KMS-11 (cell line): Measurements from ENCODE around the gene ATXN2.

ENCODE experiments used
- H2AFZ ChIP-seq: fragments of 200-600 bp; sonication (generic); 2 replicates; pipeline ENCODE4 v1.6.1; 2016; ENCODE audit warnings: antibody characterized with exemption, mixed run types, low read depth
- H3K27ac ChIP-seq: fragments of 200-600 bp; sonication (generic); 2 replicates; pipeline ENCODE4 v1.6.1; 2016; ENCODE audit warnings: mild to moderate bottlenecking, mixed run types
- H3K27me3 ChIP-seq: fragments of 200-600 bp; sonication (generic); 2 replicates; pipeline ENCODE4 v1.6.1; 2017; ENCODE audit warnings: mild to moderate bottlenecking, low read depth, mixed run types, moderate library complexity; ENCODE audit not compliant: insufficient read depth
- H3K36me3 ChIP-seq: fragments of 200-600 bp; sonication (generic); 2 replicates; pipeline ENCODE4 v1.6.1; 2017; ENCODE audit warnings: mild to moderate bottlenecking, mixed run types; ENCODE audit not compliant: insufficient read depth
- H3K4me1 ChIP-seq: fragments of 200-600 bp; sonication (generic); 2 replicates; pipeline ENCODE4 v1.6.1; 2016; ENCODE audit warnings: mild to moderate bottlenecking, low read depth, mixed run types; ENCODE audit not compliant: poor library complexity, severe bottlenecking
- H3K4me2 ChIP-seq: fragments of 200-600 bp; sonication (generic); 2 replicates; pipeline ENCODE4 v1.7.0; 2016; ENCODE audit warnings: mild to moderate bottlenecking, mixed run types
- H3K4me3 ChIP-seq: fragments of 200-600 bp; sonication (generic); IDR thresholded peaks from 2 replicates; pipeline ENCODE4 v1.6.1; 2017; ENCODE audit warnings: low read depth, low read length, mixed read lengths; ENCODE audit not compliant: insufficient read depth
- H3K79me2 ChIP-seq: fragments of 200-600 bp; sonication (generic); 2 replicates; pipeline ENCODE4 v1.6.1; 2016; ENCODE audit warnings: low read depth, mixed run types; ENCODE audit not compliant: insufficient read depth
- H3K9ac ChIP-seq: fragments of 200-600 bp; sonication (generic); 2 replicates; pipeline ENCODE4 v1.6.1; 2016; ENCODE audit warnings: mild to moderate bottlenecking, mixed run types
- H4K20me1 ChIP-seq: fragments of 200-600 bp; sonication (generic); 2 replicates; pipeline ENCODE4 v1.6.1; 2016; ENCODE audit warnings: mild to moderate bottlenecking, mixed run types; ENCODE audit not compliant: insufficient read depth
- TF ChIP-seq, protein P1 (sequence below): fragments of 200-600 bp; sonication (generic); conservative IDR thresholded peaks from 2 replicates; pipeline ENCODE4 v1.6.1; 2017; ENCODE audit warnings: low read depth, mild to moderate bottlenecking, antibody characterized with exemption, low read length, moderate library complexity, mixed read lengths

The ATXN2 gene

DNA sequence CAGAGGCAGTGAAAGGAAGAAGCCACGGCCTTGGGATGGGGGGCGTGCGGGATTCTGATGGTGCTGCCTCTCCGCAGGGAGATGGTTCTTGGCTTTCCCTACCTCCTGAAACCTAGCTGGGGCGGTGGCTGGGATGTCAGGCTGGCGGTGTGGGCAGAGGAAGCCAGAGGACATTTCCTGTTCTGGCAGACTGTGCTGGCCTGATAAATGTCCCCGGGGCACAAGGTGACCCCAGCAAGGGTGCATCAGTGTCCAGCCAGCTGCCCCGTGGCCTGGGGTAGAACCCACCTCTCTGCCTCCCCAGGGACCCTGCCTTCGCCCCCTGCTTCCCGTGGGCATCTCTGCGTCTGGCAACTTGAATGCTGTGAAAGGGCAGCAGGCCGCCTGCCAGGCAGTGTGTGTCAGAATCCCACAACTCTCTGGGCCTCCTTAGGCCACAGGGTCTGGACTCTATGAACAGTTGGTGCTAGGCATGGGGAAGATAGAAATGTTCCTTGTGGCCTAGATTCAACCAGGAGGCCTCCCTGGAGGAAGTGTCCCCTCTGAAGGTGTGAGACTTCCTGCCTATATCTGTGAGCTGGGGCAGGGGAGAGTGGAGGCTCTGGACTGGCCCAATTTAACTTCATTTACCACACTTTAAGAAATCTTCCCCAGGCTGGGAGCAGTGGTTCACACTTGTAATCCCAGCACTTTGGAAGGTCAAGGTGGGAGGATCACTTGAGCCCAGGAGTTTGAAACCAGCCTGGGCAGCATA is 188.5 kb downstream of the ATXN2 start:
- Histone ChIP-seq H3K36me3 (no peaks in the 10 kb centered on the region), H2AFZ (no peak overlapping the region), H4K20me1 (no peaks in the 10 kb centered on the region), H3K27me3 (no peaks in the 10 kb centered on the region), H3K9ac (no peak overlapping the region), H3K27ac (peak overlapping the region; percentile 40; the same call in 1 of the 2 replicates), H3K4me2 (peak overlapping the region; percentile 36; the same call in 1 of the 2 replicates), H3K4me3 (no peak overlapping the region), H3K79me2 (peaks cover 58% of the 10 kb centered on the region), H3K4me1 (peaks cover 47% of the 10 kb centered on the region)
- TF ChIP-seq, protein P1, sequence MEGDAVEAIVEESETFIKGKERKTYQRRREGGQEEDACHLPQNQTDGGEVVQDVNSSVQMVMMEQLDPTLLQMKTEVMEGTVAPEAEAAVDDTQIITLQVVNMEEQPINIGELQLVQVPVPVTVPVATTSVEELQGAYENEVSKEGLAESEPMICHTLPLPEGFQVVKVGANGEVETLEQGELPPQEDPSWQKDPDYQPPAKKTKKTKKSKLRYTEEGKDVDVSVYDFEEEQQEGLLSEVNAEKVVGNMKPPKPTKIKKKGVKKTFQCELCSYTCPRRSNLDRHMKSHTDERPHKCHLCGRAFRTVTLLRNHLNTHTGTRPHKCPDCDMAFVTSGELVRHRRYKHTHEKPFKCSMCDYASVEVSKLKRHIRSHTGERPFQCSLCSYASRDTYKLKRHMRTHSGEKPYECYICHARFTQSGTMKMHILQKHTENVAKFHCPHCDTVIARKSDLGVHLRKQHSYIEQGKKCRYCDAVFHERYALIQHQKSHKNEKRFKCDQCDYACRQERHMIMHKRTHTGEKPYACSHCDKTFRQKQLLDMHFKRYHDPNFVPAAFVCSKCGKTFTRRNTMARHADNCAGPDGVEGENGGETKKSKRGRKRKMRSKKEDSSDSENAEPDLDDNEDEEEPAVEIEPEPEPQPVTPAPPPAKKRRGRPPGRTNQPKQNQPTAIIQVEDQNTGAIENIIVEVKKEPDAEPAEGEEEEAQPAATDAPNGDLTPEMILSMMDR, result no peak

DNA sequence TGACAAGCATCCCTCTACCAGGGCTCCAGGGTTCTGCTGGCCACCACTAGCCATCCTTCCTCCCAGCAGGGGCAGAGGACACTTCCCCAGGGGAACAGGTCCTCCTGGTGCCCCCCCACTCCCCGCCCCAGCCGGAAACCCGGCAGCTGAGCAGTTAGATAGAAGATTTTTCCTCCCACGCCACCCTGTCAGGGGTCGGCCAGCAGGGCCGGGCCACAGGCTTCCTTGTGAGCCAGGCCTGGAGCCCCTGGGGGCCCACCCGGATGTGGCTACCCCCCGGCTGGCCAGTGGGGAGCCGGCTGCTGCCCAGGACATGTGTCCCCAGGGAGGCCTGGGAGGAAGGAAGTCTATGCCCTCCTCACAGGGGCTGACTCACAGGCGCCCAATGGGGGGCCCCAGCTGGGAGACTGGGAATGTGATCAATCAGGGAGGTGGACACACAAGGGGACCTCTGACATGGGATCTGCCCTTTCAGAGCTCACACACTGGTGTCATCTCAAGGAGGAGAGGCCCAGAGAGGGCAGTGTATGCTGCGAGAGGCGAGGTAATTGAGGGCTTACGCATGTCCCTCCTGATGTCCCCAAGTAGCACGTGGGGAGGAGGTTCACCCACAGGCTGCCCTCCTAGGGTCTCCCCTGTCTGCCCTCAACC is 189.2 kb downstream of the ATXN2 start:
- peaks cover 53% of the 10 kb centered on the region for H3K79me2 ChIP-seq
- TF ChIP-seq, protein P1, result no peak
- H3K4me2 ChIP-seq, result no peak overlapping the region; the same call in 1 of the 2 replicates
- H3K27me3 ChIP-seq, result no peaks in the 10 kb centered on the region
- H3K36me3 ChIP-seq, result no peaks in the 10 kb centered on the region
- no peak overlapping the region for H3K9ac ChIP-seq
- no peak overlapping the region for H3K4me3 ChIP-seq
- H4K20me1 ChIP-seq, result no peaks in the 10 kb centered on the region
- H3K4me1 ChIP-seq, result peaks cover 47% of the 10 kb centered on the region
- H3K27ac ChIP-seq, result no peak overlapping the region
- no peak overlapping the region for H2AFZ ChIP-seq

DNA sequence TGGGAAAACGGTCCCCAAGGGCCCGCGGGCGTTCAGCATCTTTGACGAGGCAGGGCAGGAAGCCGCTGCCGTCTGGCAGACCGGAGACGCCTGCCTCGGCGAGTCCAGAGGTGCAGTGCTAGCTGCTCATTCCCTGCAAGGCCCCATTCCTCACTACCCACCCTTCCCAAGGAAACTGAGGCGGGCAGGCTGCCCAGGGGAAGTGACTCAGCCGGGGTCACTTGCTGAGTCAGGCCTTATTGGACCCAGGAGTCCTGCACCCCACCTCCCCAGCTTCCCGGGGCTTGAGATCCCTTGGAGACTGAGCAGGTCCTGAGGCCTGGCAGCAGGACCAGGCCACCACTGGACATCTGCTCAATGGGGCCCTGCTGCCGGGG is 189.7 kb downstream of the ATXN2 start:
- Histone ChIP-seq H3K4me1 (peaks cover 51% of the 10 kb centered on the region), H3K4me2 (no peak overlapping the region), H3K9ac (no peak overlapping the region), H3K79me2 (peaks cover 53% of the 10 kb centered on the region), H3K27me3 (no peaks in the 10 kb centered on the region), H3K27ac (no peak overlapping the region), H3K36me3 (no peaks in the 10 kb centered on the region), H4K20me1 (no peaks in the 10 kb centered on the region), H2AFZ (no peak overlapping the region), H3K4me3 (no peak overlapping the region)
- TF ChIP-seq, protein P1, result no peak

DNA sequence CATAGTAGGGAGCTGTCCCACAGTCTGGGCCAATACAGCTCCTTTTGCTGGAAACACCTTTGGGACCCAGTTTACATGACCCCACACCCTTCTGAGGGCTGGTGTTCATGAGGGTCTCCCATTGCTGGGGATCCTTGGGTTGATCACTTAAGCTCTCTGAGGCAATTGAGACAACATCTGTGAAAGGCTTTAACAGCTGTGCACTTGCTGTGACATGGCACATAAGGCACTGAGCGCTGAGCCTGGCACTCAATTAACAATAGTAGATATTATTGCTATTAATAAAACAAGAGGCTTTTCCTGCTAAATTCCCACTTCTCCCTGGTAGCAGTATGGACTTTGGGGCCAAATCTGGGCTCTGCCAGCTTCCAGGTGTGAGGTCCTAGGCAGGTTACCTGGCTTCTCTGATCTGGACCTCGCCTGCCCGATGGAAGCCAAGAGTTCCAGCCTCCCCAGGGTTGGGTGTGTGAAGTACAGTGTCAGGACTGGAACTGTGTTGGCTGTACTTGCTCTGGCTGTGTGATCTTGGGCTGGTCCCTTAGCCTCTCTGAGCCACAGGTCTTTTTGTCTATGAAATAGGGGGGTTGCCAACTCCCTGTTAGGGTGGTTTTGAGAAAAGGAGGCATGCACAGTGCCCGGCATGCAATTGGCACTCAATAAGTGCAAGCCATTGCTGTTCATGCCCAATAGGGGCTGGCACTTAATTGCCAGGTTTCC is 190.3 kb downstream of the ATXN2 start:
- H2AFZ ChIP-seq, result no peak overlapping the region
- no peaks in the 10 kb centered on the region for H3K36me3 ChIP-seq
- no peaks in the 10 kb centered on the region for H4K20me1 ChIP-seq
- TF ChIP-seq, protein P1, result no peak
- H3K4me3 ChIP-seq, result no peak overlapping the region
- H3K4me1 ChIP-seq, result peaks cover 56% of the 10 kb centered on the region
- no peak overlapping the region for H3K4me2 ChIP-seq
- H3K27me3 ChIP-seq, result no peaks in the 10 kb centered on the region
- H3K9ac ChIP-seq, result no peak overlapping the region
- H3K79me2 ChIP-seq, result peaks cover 53% of the 10 kb centered on the region
- no peak overlapping the region for H3K27ac ChIP-seq
